H1 (cell line): ENCODE results near the gene MAGI1. TPM values are rescaled to one million over a fixed set of nuclear protein-coding genes. Genes with fewer than 3 reads are reported as not detected.

Experiments
- CTCF ChIA-PET: fragments of 300-600 bp; sonication (Branson Sonifier 250); formaldehyde crosslinking; loops from one replicate; lab custom pipeline; 2021; ENCODE audit not compliant: partially characterized antibody; lab: Charles Lee
- POLR2A ChIA-PET: fragments of 300-600 bp; sonication (Branson Sonifier 250); formaldehyde crosslinking; loops from one replicate; lab custom pipeline; 2021; ENCODE audit warnings: inconsistent platforms; ENCODE audit not compliant: partially characterized antibody; lab: Charles Lee
- DNase-seq, 2 experiments: peaks; one replicate each; pipeline versions ENCODE4 v3.0.0 to v3.0.0-alpha.2; 2010 to 2022; ENCODE audit warnings: low spot score in 2 of 2, low read depth in 1 of 2, mixed read lengths in 1 of 2
- FAIRE-seq: peaks from 2 replicates; lab custom pipeline; 2011; peaks lifted over from hg19 to GRCh38; lab: Jason Lieb, UNC
- H2AFZ ChIP-seq: 2 replicates; pipeline ENCODE4 v1.8.1; 2012; ENCODE audit warnings: low read length, inconsistent platforms
- H2AK5ac ChIP-seq: 2 replicates; pipeline ENCODE4 v1.6.1; 2013; ENCODE audit warnings: low read depth, low read length
- H2BK120ac ChIP-seq: replicated peaks from 2 replicates; pipeline ENCODE3; 2013; ENCODE audit warnings: low read depth, low read length, inconsistent platforms
- H2BK12ac ChIP-seq: 2 replicates; pipeline ENCODE4 v1.6.1; 2013; ENCODE audit warnings: low read depth, low read length
- H2BK15ac ChIP-seq: 2 replicates; pipeline ENCODE4 v1.6.1; 2013; ENCODE audit warnings: low read length
- H2BK20ac ChIP-seq: 2 replicates; pipeline ENCODE4 v1.6.1; 2013; ENCODE audit warnings: low read length
- H2BK5ac ChIP-seq: 2 replicates; pipeline ENCODE4 v1.6.1; 2013; ENCODE audit warnings: low read depth, low read length
- H3K14ac ChIP-seq: 2 replicates; pipeline ENCODE4 v1.6.1; 2013; ENCODE audit warnings: inconsistent platforms; ENCODE audit not compliant: insufficient read length
- H3K18ac ChIP-seq: 2 replicates; pipeline ENCODE4 v1.6.1; 2013; ENCODE audit warnings: low read length; ENCODE audit errors: extremely low read depth
- H3K23ac ChIP-seq: 2 replicates; pipeline ENCODE4 v1.6.1; 2013; ENCODE audit warnings: inconsistent platforms; ENCODE audit not compliant: insufficient read length
- H3K23me2 ChIP-seq: 2 replicates; pipeline ENCODE4 v1.6.1; 2013; ENCODE audit warnings: low read depth, low read length
- H3K27ac ChIP-seq: 2 replicates; pipeline ENCODE4 v1.6.1; 2011; ENCODE audit warnings: low read depth, low read length, inconsistent platforms
- H3K27me3 ChIP-seq, 4 experiments: replicated peaks in 1 of 4; 1 replicate in 1 of 4; 2 replicates in 3 of 4; pipeline versions ENCODE4 v1.6.1 to v1.8.1; 2011 to 2013; ENCODE audit warnings: low read length in 3 of 4, mild to moderate bottlenecking in 3 of 4, inconsistent platforms in 2 of 4, mixed read lengths in 2 of 4, moderate library complexity in 1 of 4; ENCODE audit not compliant: control insufficient read depth in 3 of 4, insufficient read depth in 3 of 4; ENCODE audit errors: extremely low read depth in 1 of 4
- H3K36me3 ChIP-seq, 4 experiments: 2 replicates each; pipeline versions ENCODE4 v1.6.1 to v1.8.1; 2011 to 2013; ENCODE audit warnings: mild to moderate bottlenecking in 4 of 4, low read length in 3 of 4, moderate library complexity in 2 of 4, control low read depth in 1 of 4, inconsistent platforms in 1 of 4; ENCODE audit not compliant: insufficient read depth in 4 of 4, control insufficient read depth in 2 of 4
- H3K4ac ChIP-seq: replicated peaks from 2 replicates; pipeline ENCODE3; 2013; ENCODE audit warnings: low read length, low read depth, mixed read lengths, inconsistent platforms; ENCODE audit not compliant: insufficient read length
- H3K4me1 ChIP-seq, 4 experiments: replicated peaks in 1 of 4; 1 replicate in 1 of 4; 2 replicates in 3 of 4; pipeline versions ENCODE4 v1.6.1 to v1.8.1; 2011 to 2013; ENCODE audit warnings: low read length in 3 of 4, inconsistent platforms in 2 of 4, mixed read lengths in 1 of 4; ENCODE audit not compliant: insufficient read depth in 4 of 4, control insufficient read depth in 3 of 4
- H3K4me2 ChIP-seq, 2 experiments: 2 replicates each; pipeline versions ENCODE4 v1.6.1 to v1.8.1; 2011 to 2013; ENCODE audit warnings: low read depth in 2 of 2, low read length in 2 of 2, control low read depth in 1 of 2, inconsistent platforms in 1 of 2, mild to moderate bottlenecking in 1 of 2; ENCODE audit not compliant: insufficient read depth in 1 of 2
- H3K4me3 ChIP-seq, 4 experiments: fragments of 200-600, 300-600 bp in 1 of 4; sonication (generic), shearing (Covaris generic), sonication (Bioruptor Twin) in 1 of 4; 2 replicates each; pipeline versions ENCODE4 v1.5.1 to v1.8.1; 2011 to 2016; ENCODE audit warnings: low read length in 4 of 4, low read depth in 3 of 4, control low read depth in 2 of 4, inconsistent platforms in 2 of 4, mild to moderate bottlenecking in 2 of 4, mixed read lengths in 1 of 4, moderate library complexity in 1 of 4; ENCODE audit not compliant: insufficient read depth in 2 of 4; ENCODE audit errors: extremely low read depth in 1 of 4
- H3K56ac ChIP-seq: replicated peaks from 2 replicates; pipeline ENCODE3; 2013; ENCODE audit warnings: low read depth, mild to moderate bottlenecking, mixed read lengths, low read length, inconsistent platforms; ENCODE audit not compliant: insufficient read length
- H3K79me1 ChIP-seq: 2 replicates; pipeline ENCODE4 v1.6.1; 2013; ENCODE audit warnings: low read depth, low read length, control low read depth
- H3K79me2 ChIP-seq, 2 experiments: 2 replicates each; pipeline versions ENCODE4 v1.6.1 to v1.8.1; 2012 to 2013; ENCODE audit warnings: low read length in 2 of 2, mild to moderate bottlenecking in 2 of 2, inconsistent platforms in 1 of 2; ENCODE audit not compliant: insufficient read depth in 2 of 2, control insufficient read depth in 1 of 2
- H3K9ac ChIP-seq, 4 experiments: replicated peaks in 1 of 4; 1 replicate in 1 of 4; 2 replicates in 3 of 4; pipeline versions ENCODE4 v1.6.1 to v1.8.1; 2011 to 2013; ENCODE audit warnings: low read depth in 3 of 4, low read length in 3 of 4, control low read depth in 2 of 4, mild to moderate bottlenecking in 2 of 4, moderate library complexity in 2 of 4, inconsistent platforms in 1 of 4; ENCODE audit errors: extremely low read depth in 1 of 4
- H3K9me3 ChIP-seq, 2 experiments: 2 replicates each; pipeline versions ENCODE4 v1.6.1 to v1.8.1; 2012 to 2013; ENCODE audit warnings: mild to moderate bottlenecking in 2 of 2, moderate library complexity in 2 of 2, control low read depth in 1 of 2, inconsistent platforms in 1 of 2, low read depth in 1 of 2, low read length in 1 of 2, mixed read lengths in 1 of 2; ENCODE audit not compliant: insufficient read depth in 2 of 2
- H4K20me1 ChIP-seq, 2 experiments: replicated peaks in 1 of 2; 2 replicates each; pipeline versions ENCODE3 to v1.8.1; 2011 to 2013; ENCODE audit warnings: inconsistent platforms in 2 of 2, low read length in 2 of 2, mild to moderate bottlenecking in 1 of 2; ENCODE audit not compliant: insufficient read depth in 2 of 2, control insufficient read depth in 1 of 2
- H4K5ac ChIP-seq: 2 replicates; pipeline ENCODE4 v1.6.1; 2013; ENCODE audit warnings: low read length, low read depth, mixed read lengths, inconsistent platforms; ENCODE audit not compliant: insufficient read length
- H4K8ac ChIP-seq: 2 replicates; pipeline ENCODE4 v1.8.0; 2013; ENCODE audit warnings: mild to moderate bottlenecking, moderate library complexity, low read length, inconsistent platforms; ENCODE audit not compliant: insufficient read depth; ENCODE audit errors: extremely low read depth
- H4K91ac ChIP-seq: replicated peaks from 2 replicates; pipeline ENCODE3; 2013; ENCODE audit warnings: low read length, mixed read lengths, inconsistent platforms; ENCODE audit not compliant: insufficient read length
- BRCA1 ChIP-seq: IDR thresholded peaks from 2 replicates; pipeline ENCODE4 v1.6.1; 2012; ENCODE audit warnings: low read depth, low read length, improper control_type of control experiment
- CBX8 ChIP-seq: fragments of 300-800, 300-1000 bp; sonication (generic); IDR thresholded peaks from 2 replicates; pipeline ENCODE4 v1.7.1; 2016; ENCODE audit warnings: low read depth, low read length, borderline replicate concordance
- CHD1 ChIP-seq: IDR thresholded peaks from 2 replicates; pipeline ENCODE4 v1.6.1; 2012; ENCODE audit warnings: low read depth, low read length, improper control_type of control experiment
- EGR1 ChIP-seq: IDR thresholded peaks from 2 replicates; pipeline ENCODE4 v1.6.1; 2011; ENCODE audit warnings: low read depth, low read length, borderline replicate concordance
- KDM4A ChIP-seq: IDR thresholded peaks from one replicate; pipeline ENCODE4 v1.7.1; 2012; ENCODE audit warnings: low read depth, mild to moderate bottlenecking, moderate library complexity, low read length, inconsistent platforms; ENCODE audit not compliant: severe bottlenecking
- PHF8 ChIP-seq: fragments of 200-600 bp; sonication (generic); conservative IDR thresholded peaks from 2 replicates; pipeline ENCODE4 v1.7.1; 2012; ENCODE audit warnings: low read depth, mild to moderate bottlenecking, inconsistent platforms, low read length, moderate library complexity
- SP2 ChIP-seq: IDR thresholded peaks from 2 replicates; pipeline ENCODE4 v1.6.1; 2012; ENCODE audit warnings: mild to moderate bottlenecking, low read length, inconsistent platforms
- TAF7 ChIP-seq: optimal IDR thresholded peaks from 2 replicates; pipeline ENCODE3; 2011; ENCODE audit warnings: low read depth, mild to moderate bottlenecking, inconsistent platforms, low read length, moderate library complexity, borderline replicate concordance
- WGBS, 2 experiments: shearing (Covaris generic) in 1 of 2; methylation state at CpG; one replicate each; pipeline versions ENCODE4 v1.1.6 to v1.1.7; 2013 to 2015; ENCODE audit warnings: low lambda C conversion rate in 2 of 2, mixed read lengths in 2 of 2, inconsistent platforms in 1 of 2, low coverage in 1 of 2, missing lambda C conversion rate in 1 of 2; ENCODE audit not compliant: insufficient replicate concordance in 2 of 2, insufficient coverage in 1 of 2, insufficient read length in 1 of 2; ENCODE audit errors: extremely low coverage in 1 of 2, missing lambda C conversion rate in 1 of 2; 5-methylcytosine and 5-hydroxymethylcytosine counted together
- polyA plus RNA-seq, 7 experiments: library from polyadenylated mRNA; depleted of rRNA in 3 of 7; stranded (reverse) in 5 of 7; unstranded in 2 of 7; fragments of >200 nt in 5 of 7; fragments of 200-250 nt in 2 of 7; gene quantifications; 1 replicate in 5 of 7; 2 replicates in 1 of 7; 4 replicates in 1 of 7; pipeline versions ENCODE4 v1.2.1 to v1.2.3, GENCODE V29; 2011 to 2013; ENCODE audit warnings: missing spikeins in 2 of 7, mixed read lengths in 2 of 7
- total RNA-seq: library from RNA; stranded (reverse); fragmentation: NEBNext Ultra II Directional; extraction: Animal tissue kit (Norgen Biotek cat#: 25700); gene quantifications from 2 replicates; pipeline ENCODE4 v1.2.1, GENCODE V29; 2021

MAGI1 gene
- total and polyA plus RNA-seq, 2 of the 8 experiments (the other 6 are each of a cell fraction or from before 2014, with no cell fraction given), result 19.8 to 78.0 TPM

- H2BK120ac ChIP-seq, result no peak overlapping the region
These were observed 469.6 kb downstream of the MAGI1 start for GRCh38 chr3:65569129-65569528.

More at GRCh38 chr3:65569129-65569528, 469.6 kb downstream of the MAGI1 start:
- H2BK12ac ChIP-seq, result no peak overlapping the region
- no peak overlapping the region for H3K9ac ChIP-seq
- DNase-seq (no peak), FAIRE-seq (no peak)
- no peaks in the 10 kb centered on the region for H3K23me2 ChIP-seq
- H2BK15ac ChIP-seq, result no peak overlapping the region
- no peak overlapping the region for H3K27ac ChIP-seq
- no peak overlapping the region for H3K4ac ChIP-seq
- no peak overlapping the region for H2BK5ac ChIP-seq
- no peaks in the 10 kb centered on the region for H3K79me1 ChIP-seq
- no peaks in the 10 kb centered on the region for H3K9me3 ChIP-seq
- H2BK20ac ChIP-seq, result no peak overlapping the region
- no peak overlapping the region for H3K14ac ChIP-seq
- no peaks in the 10 kb centered on the region for H3K4me1 ChIP-seq
- WGBS, 2 experiments, result 91% methylated on average over 1 of the region's 1 CpG; no CpG with 5 or more reads in 1 of the 2 experiments
- no peaks in the 10 kb centered on the region for H3K36me3 ChIP-seq
- H3K27me3 ChIP-seq, result no peaks in the 10 kb centered on the region
- no peak overlapping the region for H4K91ac ChIP-seq
- H4K20me1 ChIP-seq, result peaks cover 1 to 5% of the 10 kb centered on the region in 2 experiments
- H4K5ac ChIP-seq, result no peak overlapping the region
- H4K8ac ChIP-seq, result no peak overlapping the region
- TF ChIP-seq EGR1 (no peak), PHF8 (no peak), CHD1 (no peak), SP2 (no peak), CBX8 (no peak), TAF7 (no peak), KDM4A (no peak), BRCA1 (no peak)
- H3K18ac ChIP-seq, result no peak overlapping the region
- H2AFZ ChIP-seq, result no peak overlapping the region
- CTCF ChIA-PET, result no interaction called here
- H3K56ac ChIP-seq, result no peak overlapping the region
- H2AK5ac ChIP-seq, result no peak overlapping the region
- POLR2A ChIA-PET, result no interaction called here
- no peak overlapping the region for H3K4me2 ChIP-seq
- H3K79me2 ChIP-seq, result peaks cover 3 to 79% of the 10 kb centered on the region in 2 experiments; a peak in 2 of 4 replicates
- H3K23ac ChIP-seq, result no peak overlapping the region
- H3K4me3 ChIP-seq, result no peak overlapping the region
